Panc1 (cell line): ENCODE data around the gene ARHGAP25. TPM values are rescaled to one million over a fixed set of nuclear protein-coding genes. Genes with fewer than 3 reads are reported as not detected.

ENCODE experiments used
- ATAC-seq: fragments of 200-7000 bp; cut with Tn5 transposase; 2 replicates; pipeline ENCODE4 v1.9.1; 2020; ENCODE audit warnings: mild to moderate bottlenecking, moderate library complexity
- BruUV-seq: library from RNA; stranded (reverse); fragments of 400-500 nt; replicated peaks from 2 replicates; lab custom pipeline; 2021; lab: Mats Ljungman, UMichigan
- CTCF ChIA-PET: fragments of 300-600 bp; sonication (Branson Sonifier 250); formaldehyde crosslinking; loops from one replicate; lab custom pipeline; 2022; ENCODE audit warnings: antibody characterized with exemption; lab: Charles Lee
- POLR2A ChIA-PET: fragments of 300-600 bp; sonication (Branson Sonifier 250); formaldehyde crosslinking; loops from one replicate; lab custom pipeline; 2022; ENCODE audit warnings: antibody characterized with exemption; lab: Charles Lee
- DNase-seq: peaks from one replicate; pipeline ENCODE4 v3.0.0-alpha.2; 2010; ENCODE audit warnings: low read depth, low spot score
- H3K27ac ChIP-seq: 2 replicates; pipeline ENCODE4 v1.5.1; 2011; ENCODE audit warnings: mild to moderate bottlenecking, low read length, inconsistent platforms
- H3K27me3 ChIP-seq: fragments of 200-500 bp; sonication (Bioruptor generic); 2 replicates; pipeline ENCODE4 v1.6.0; 2014; ENCODE audit warnings: low read length, inconsistent platforms; ENCODE audit not compliant: control insufficient read depth, insufficient read depth
- H3K36me3 ChIP-seq: fragments of 200-500 bp; sonication (Bioruptor generic); 2 replicates; pipeline ENCODE4 v1.5.1; 2014; ENCODE audit warnings: inconsistent platforms, mild to moderate bottlenecking, low read length, moderate library complexity; ENCODE audit not compliant: control insufficient read depth, insufficient read depth
- H3K4me1 ChIP-seq: 2 replicates; pipeline ENCODE4 v1.5.1; 2011; ENCODE audit warnings: inconsistent platforms, mild to moderate bottlenecking, low read length, moderate library complexity; ENCODE audit not compliant: control insufficient read depth, insufficient read depth
- H3K4me3 ChIP-seq, 2 experiments: 2 replicates each; pipeline ENCODE4 v1.5.1; 2011 to 2012; ENCODE audit warnings: low read depth in 2 of 2, low read length in 2 of 2, mild to moderate bottlenecking in 2 of 2, inconsistent platforms in 1 of 2, moderate library complexity in 1 of 2
- H3K9me3 ChIP-seq: fragments of 200-500 bp; sonication (Bioruptor generic); 2 replicates; pipeline ENCODE4 v1.5.1; 2014; ENCODE audit warnings: low read depth, mild to moderate bottlenecking, inconsistent platforms, low read length, moderate library complexity; ENCODE audit not compliant: control insufficient read depth, insufficient read depth
- POLR2AphosphoS5 ChIP-seq: IDR thresholded peaks from 2 replicates; pipeline ENCODE4 v1.6.1; 2012; ENCODE audit warnings: mild to moderate bottlenecking, low read depth, low read length, moderate library complexity
- SIN3A ChIP-seq: IDR thresholded peaks from 2 replicates; pipeline ENCODE4 v1.6.1; 2012; ENCODE audit warnings: low read depth, mild to moderate bottlenecking, low read length, moderate library complexity, borderline replicate concordance; ENCODE audit not compliant: insufficient read depth
- TCF7L2 ChIP-seq: IDR thresholded peaks from 2 replicates; pipeline ENCODE4 v1.6.1; 2011; ENCODE audit warnings: mild to moderate bottlenecking, low read depth, low read length, inconsistent platforms
- in situ Hi-C: cut with HindIII; loops from 2 replicates; pipeline ENCODE4 v1.10.0; 2016; ENCODE audit warnings: low sequenced_read_pairs, low pct_unique_long_range_greater_than_20kb
- intact Hi-C: fragments of 100-400 bp; cut with micrococcal nuclease; formaldehyde crosslinking; loops from one replicate; pipeline ENCODE4 v1.10.0; 2022; ENCODE audit not compliant: unreplicated experiment
- total RNA-seq: library from RNA; stranded (reverse); gene quantifications from one replicate; pipeline ENCODE4 v1.2.1, GENCODE V29; 2021; ENCODE audit not compliant: unreplicated experiment
- TF ChIP-seq, protein P1 (sequence below): fragments of 450-650 bp; IDR thresholded peaks from 2 replicates; pipeline ENCODE4 v1.5.1; 2017; ENCODE audit warnings: mild to moderate bottlenecking
- TF ChIP-seq, protein P2 (sequence below), 2 experiments: IDR thresholded peaks; 2 replicates each; pipeline ENCODE4 v1.6.1; 2011 to 2012; ENCODE audit warnings: low read depth in 2 of 2, control low read depth in 1 of 2, low read length in 1 of 2, mild to moderate bottlenecking in 1 of 2, moderate library complexity in 1 of 2; ENCODE audit not compliant: insufficient read depth in 1 of 2

The ARHGAP25 gene
- total RNA-seq, 1 experiment from 2014 or later = 0.49 TPM

DNA sequence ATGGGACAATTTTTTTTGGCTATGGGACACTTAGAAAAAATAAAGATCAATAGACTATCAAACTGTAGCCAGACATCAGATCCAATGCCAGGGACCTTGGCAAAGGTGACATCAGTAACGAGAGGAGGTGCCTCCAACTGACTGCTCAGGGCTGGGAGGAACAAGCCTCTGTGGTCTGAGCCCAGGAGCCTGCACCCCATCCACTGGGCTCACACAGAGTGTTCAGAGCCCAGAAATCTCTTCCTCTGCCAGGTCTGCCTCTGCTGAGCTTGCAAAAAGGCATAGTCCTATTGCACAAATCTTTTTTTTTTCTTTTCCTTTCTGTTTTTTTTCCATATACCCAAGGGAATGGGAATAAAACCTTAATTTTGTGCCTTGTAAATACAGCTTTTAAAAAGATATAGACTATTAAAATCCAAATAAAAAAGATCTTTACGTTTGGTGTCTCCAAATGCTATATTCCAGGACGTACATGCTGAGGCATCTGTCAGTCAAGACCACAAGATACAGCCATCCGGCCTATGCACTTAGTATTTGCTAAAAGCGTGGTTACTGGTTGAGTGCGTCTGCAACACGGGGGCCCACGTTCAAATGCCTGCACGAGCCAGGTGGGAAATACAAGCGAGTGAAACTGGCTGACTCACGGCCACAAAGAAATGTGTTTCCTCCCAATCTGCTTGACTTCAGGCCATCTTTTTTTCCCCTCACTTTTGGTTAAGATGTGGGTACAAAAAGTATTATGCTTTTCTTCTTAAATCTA lies 7.8 kb upstream of the ARHGAP25 start:
- BruUV-seq = no TSS peak
- TF ChIP-seq SIN3A (no peak), POLR2AphosphoS5 (no peak), TCF7L2 (no peak)
- TF ChIP-seq, protein P1, sequence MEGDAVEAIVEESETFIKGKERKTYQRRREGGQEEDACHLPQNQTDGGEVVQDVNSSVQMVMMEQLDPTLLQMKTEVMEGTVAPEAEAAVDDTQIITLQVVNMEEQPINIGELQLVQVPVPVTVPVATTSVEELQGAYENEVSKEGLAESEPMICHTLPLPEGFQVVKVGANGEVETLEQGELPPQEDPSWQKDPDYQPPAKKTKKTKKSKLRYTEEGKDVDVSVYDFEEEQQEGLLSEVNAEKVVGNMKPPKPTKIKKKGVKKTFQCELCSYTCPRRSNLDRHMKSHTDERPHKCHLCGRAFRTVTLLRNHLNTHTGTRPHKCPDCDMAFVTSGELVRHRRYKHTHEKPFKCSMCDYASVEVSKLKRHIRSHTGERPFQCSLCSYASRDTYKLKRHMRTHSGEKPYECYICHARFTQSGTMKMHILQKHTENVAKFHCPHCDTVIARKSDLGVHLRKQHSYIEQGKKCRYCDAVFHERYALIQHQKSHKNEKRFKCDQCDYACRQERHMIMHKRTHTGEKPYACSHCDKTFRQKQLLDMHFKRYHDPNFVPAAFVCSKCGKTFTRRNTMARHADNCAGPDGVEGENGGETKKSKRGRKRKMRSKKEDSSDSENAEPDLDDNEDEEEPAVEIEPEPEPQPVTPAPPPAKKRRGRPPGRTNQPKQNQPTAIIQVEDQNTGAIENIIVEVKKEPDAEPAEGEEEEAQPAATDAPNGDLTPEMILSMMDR = no peak
- TF ChIP-seq, protein P2, sequence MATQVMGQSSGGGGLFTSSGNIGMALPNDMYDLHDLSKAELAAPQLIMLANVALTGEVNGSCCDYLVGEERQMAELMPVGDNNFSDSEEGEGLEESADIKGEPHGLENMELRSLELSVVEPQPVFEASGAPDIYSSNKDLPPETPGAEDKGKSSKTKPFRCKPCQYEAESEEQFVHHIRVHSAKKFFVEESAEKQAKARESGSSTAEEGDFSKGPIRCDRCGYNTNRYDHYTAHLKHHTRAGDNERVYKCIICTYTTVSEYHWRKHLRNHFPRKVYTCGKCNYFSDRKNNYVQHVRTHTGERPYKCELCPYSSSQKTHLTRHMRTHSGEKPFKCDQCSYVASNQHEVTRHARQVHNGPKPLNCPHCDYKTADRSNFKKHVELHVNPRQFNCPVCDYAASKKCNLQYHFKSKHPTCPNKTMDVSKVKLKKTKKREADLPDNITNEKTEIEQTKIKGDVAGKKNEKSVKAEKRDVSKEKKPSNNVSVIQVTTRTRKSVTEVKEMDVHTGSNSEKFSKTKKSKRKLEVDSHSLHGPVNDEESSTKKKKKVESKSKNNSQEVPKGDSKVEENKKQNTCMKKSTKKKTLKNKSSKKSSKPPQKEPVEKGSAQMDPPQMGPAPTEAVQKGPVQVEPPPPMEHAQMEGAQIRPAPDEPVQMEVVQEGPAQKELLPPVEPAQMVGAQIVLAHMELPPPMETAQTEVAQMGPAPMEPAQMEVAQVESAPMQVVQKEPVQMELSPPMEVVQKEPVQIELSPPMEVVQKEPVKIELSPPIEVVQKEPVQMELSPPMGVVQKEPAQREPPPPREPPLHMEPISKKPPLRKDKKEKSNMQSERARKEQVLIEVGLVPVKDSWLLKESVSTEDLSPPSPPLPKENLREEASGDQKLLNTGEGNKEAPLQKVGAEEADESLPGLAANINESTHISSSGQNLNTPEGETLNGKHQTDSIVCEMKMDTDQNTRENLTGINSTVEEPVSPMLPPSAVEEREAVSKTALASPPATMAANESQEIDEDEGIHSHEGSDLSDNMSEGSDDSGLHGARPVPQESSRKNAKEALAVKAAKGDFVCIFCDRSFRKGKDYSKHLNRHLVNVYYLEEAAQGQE (IDR thresholded peaks at IDR 0.05; ENCODE audit: insufficient read depth in 1 of 2, low read depth in 2 of 2, low read length in 1 of 2) = no peak
- no peak overlapping the region for H3K27ac ChIP-seq
- peaks cover 2% of the 10 kb centered on the region; the same call in 1 of the 2 replicates for H3K4me1 ChIP-seq
- CTCF ChIA-PET = interaction anchor here (0.6 kb wide), 1 partner anchor 118 kb away, joined by 3 read pairs; no protein-coding TSS in a partner anchor
- DNase-seq = no peak
- H3K27me3 ChIP-seq = no peaks in the 10 kb centered on the region
- intact Hi-C loops (no loop called here), in situ Hi-C loops (no loop called here)
- H3K36me3 ChIP-seq = no peaks in the 10 kb centered on the region
- ATAC-seq = no peak
- no peak overlapping the region for H3K4me3 ChIP-seq
- POLR2A ChIA-PET = no interaction called here
- H3K9me3 ChIP-seq = no peaks in the 10 kb centered on the region

DNA sequence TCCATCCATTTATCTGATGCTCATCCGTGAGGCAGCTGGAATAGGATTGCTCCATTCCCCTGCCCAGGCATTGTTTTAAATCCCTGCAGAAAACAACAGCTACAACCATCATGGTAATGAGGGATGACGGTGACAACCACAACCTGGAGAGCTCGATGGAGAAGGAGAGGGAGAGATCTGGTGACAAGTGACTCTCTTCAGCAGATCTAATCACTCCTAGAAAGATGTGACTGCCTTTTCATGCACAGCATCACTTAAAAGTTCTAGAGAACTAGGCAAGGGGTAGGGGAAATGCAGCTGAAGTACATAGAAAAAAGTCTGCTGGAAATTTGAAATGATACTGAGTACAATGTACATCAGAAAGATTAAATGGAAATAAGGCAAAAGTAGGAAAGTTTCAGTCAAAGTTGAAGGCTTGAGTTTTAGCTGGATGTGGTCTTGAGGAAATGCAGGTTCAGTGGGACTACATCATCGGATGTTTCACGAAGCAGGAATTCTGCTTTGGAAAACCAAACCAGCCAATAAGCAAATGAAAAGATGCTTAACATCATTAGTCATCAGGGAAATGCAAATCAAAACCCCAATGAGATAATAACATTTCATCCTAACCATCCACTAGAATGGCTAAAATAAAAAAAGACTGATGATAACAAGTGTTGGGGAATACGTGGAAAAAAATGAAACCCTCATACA lies 6.8 kb upstream of the ARHGAP25 start:
- in situ Hi-C loops (no loop called here), intact Hi-C loops (no loop called here)
- ChIA-PET CTCF (no interaction called here), POLR2A (no interaction called here)
- H3K27ac ChIP-seq = no peak overlapping the region
- H3K9me3 ChIP-seq = no peaks in the 10 kb centered on the region
- ATAC-seq (no peak), DNase-seq (no peak)
- H3K27me3 ChIP-seq = no peaks in the 10 kb centered on the region
- H3K4me1 ChIP-seq = no peaks in the 10 kb centered on the region
- no peaks in the 10 kb centered on the region for H3K36me3 ChIP-seq
- no TSS peak for BruUV-seq
- H3K4me3 ChIP-seq = no peak overlapping the region
- no peak for TF ChIP-seq SIN3A

DNA sequence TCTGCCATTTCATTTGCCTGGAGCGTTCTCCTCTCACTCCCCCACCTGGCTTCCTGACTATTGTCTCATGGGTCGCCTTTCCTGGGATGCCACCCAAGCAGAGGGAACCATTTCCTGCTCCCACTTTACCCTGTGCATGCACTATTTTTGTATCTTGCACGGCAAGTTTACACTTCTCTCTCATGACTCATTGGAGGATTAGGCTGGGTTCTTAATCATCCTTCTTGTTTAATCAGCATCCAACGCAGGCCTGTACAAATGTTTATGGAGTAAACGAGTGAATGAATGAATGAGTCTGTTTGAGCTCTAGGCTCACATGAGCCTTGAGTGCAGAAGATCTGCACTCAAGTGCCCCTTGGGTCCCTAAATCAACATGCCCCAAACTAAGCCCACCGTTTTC lies 3.8 kb upstream of the ARHGAP25 start:
- no peaks in the 10 kb centered on the region for H3K9me3 ChIP-seq
- H3K27me3 ChIP-seq = no peaks in the 10 kb centered on the region
- H3K27ac ChIP-seq = no peak overlapping the region
- no peaks in the 10 kb centered on the region for H3K36me3 ChIP-seq
- intact Hi-C loops (no loop called here), in situ Hi-C loops (no loop called here)
- TF ChIP-seq POLR2AphosphoS5 = no peak
- TF ChIP-seq SIN3A = no peak
- TF ChIP-seq, protein P1 = no peak
- TF ChIP-seq, protein P2 (IDR thresholded peaks at IDR 0.05; ENCODE audit: insufficient read depth in 1 of 2, low read depth in 2 of 2, low read length in 1 of 2) = no peak
- TF ChIP-seq TCF7L2 = no peak
- no peak overlapping the region for H3K4me3 ChIP-seq
- ChIA-PET POLR2A (no interaction called here), CTCF (no interaction called here)
- no TSS peak for BruUV-seq
- peak; percentile 91 for ATAC-seq
- no peaks in the 10 kb centered on the region for H3K4me1 ChIP-seq
- DNase-seq = no peak
